ENCODE measurements around the gene APBA3. TPM values are rescaled to one million over a fixed set of nuclear protein-coding genes. Genes with fewer than 3 reads are reported as not detected.
"Not testable (repeated sequence)": the region's sequence is repeated elsewhere in the genome, so short reads cannot be mapped to it uniquely, and the experiment has no call there.

APBA3 gene
- polyA plus RNA-seq, 1 experiment = 12.4 TPM

DNA sequence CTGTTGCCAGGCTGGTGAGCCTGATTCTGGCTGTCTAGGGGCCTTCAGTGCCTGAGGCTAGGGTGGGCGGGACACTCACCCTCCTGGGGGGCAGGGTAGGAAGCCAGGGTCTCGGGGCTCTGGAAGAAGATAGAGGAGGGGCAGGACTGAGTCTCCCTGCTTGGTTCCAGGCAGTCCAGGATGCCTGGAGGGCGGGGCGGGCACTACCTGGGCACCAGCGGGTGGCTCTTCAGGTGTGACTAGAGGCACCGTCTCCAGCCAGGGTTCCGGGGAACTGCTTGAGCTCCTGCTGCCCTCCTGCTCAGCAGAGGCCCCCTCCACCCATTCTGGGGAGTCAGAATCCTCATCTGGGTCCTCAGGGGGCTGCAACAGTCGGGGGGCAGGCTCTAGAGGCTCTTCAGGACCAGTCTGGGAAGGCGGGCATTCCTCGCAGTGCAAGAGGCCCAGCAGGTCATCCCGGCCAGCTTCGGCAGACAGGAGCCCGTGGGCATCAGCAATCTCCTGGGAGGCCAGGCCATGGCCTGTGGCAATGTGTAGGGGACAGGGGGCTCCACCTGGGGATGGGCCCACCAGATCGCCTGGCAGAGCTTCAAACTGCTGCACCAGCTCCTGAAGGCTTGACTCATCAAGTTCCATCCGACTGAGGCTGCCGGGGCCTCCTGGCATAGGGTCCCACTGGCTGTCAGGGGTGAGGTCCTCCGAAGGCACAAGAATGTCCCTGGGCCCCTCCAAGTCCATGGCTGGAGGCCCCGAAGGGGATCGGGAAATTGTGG is 1.8 kb downstream of the APBA3 start:
- DNase-seq (ENCODE audit: low read depth) = no peak
- POLR2A ChIA-PET = no interaction called here
- H3K4me3 ChIP-seq (ENCODE audit: low read depth, low read length) = no peak overlapping the region
- TF ChIP-seq, protein P1, sequence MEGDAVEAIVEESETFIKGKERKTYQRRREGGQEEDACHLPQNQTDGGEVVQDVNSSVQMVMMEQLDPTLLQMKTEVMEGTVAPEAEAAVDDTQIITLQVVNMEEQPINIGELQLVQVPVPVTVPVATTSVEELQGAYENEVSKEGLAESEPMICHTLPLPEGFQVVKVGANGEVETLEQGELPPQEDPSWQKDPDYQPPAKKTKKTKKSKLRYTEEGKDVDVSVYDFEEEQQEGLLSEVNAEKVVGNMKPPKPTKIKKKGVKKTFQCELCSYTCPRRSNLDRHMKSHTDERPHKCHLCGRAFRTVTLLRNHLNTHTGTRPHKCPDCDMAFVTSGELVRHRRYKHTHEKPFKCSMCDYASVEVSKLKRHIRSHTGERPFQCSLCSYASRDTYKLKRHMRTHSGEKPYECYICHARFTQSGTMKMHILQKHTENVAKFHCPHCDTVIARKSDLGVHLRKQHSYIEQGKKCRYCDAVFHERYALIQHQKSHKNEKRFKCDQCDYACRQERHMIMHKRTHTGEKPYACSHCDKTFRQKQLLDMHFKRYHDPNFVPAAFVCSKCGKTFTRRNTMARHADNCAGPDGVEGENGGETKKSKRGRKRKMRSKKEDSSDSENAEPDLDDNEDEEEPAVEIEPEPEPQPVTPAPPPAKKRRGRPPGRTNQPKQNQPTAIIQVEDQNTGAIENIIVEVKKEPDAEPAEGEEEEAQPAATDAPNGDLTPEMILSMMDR (IDR thresholded peaks at IDR 0.05; ENCODE audit: insufficient read depth, low read depth, low read length) = no peak
- H3K36me3 ChIP-seq (ENCODE audit: control insufficient read depth, insufficient read depth, low read length) = peaks cover 6% of the 10 kb centered on the region
- CTCF ChIA-PET = interaction anchor here (1.5 kb wide), 1 partner anchor 41 kb away, joined by 3 read pairs; no protein-coding TSS in a partner anchor
- no peaks in the 10 kb centered on the region for H3K27me3 ChIP-seq (ENCODE audit: control insufficient read depth, insufficient read depth, low read length)

DNA sequence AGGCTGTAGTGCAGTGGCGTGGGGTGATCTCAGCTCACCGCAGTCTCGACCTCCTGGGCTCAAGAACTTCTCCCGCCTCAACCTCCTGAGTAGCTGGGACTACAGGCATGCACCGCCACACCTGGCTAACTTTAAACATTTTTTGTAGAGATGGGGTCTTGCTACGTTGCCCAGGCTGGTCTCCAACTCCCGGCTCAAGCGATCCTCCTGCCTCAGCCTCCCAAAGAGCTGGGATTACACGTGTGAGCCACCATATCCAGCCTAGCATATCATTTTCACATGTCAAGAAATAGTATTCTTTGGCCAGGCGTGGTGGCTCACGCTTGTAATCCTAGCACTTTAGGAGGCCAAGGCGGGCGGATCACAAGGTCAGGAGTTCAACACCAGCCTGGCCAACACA is 3.2 kb downstream of the APBA3 start:
- H3K36me3 ChIP-seq (ENCODE audit: control insufficient read depth, insufficient read depth, low read length); H3K4me3 ChIP-seq (ENCODE audit: low read depth, low read length); CTCF ChIA-PET; POLR2A ChIA-PET; DNase-seq (ENCODE audit: low read depth); H3K27me3 ChIP-seq (ENCODE audit: control insufficient read depth, insufficient read depth, low read length): not testable (repeated sequence)

DNA sequence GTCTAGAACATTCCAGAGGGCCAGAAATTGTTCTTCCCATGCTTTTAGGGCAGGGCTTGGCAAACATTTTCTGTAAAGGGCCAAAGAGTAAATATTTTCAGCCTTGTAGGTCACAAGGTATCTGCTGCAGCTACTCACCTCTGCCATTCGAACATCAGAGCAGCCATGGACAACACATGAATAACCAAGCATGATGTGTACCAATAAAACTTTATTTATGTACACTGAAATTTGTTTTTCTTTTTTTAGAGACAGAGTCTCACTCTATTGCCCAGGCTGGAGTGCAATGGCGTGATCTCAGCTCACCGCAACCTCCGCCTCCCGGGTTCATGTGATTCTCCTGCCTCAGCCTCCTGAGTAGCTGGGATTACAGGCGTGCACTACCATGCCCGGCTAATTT is 3.8 kb downstream of the APBA3 start:
- H3K36me3 ChIP-seq (ENCODE audit: control insufficient read depth, insufficient read depth, low read length); H3K27me3 ChIP-seq (ENCODE audit: control insufficient read depth, insufficient read depth, low read length); POLR2A ChIA-PET; DNase-seq (ENCODE audit: low read depth); H3K4me3 ChIP-seq (ENCODE audit: low read depth, low read length): not testable (repeated sequence)
- CTCF ChIA-PET = interaction anchor here (0.6 kb wide), 1 partner anchor 38 kb away, joined by 3 read pairs; no protein-coding TSS in a partner anchor

DNA sequence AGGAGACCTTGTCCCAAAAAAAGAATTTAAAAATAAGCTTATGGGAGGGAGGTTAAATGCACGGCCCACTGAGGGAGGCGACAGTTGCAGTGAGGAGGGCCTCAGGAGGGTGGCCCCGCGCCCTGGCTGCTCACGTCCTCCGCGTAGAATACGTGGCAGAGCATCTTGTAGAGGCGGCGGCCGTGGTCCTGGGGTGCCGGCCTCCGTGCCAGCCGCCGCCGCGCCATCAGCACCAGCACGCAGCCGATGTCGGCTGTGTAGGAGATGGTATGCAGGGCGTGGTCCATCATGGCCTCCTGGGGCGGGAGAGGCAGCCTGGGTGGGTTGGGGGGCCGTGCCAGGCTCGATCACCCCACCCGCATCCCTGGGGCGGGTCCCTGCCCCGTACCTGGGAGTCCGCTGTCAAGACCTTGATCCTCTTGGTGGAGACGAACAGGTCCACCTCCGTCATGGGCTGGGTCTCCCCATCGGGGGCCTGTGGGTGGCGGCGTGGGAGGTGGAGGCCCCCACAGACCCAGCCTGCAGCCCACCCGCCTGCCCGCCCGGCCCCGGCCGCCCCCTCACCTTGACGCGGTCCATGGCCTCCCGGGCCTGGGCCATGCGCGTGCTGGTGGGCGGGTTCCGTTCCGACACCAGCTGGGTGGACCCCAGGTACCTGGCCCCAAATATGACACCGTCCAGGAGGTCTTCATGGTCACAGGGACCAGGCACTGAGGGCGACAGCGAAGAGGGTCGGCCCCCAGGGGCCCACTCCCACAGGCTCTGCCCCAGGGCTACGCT is 7.7 kb downstream of the APBA3 start:
- H3K36me3 ChIP-seq (ENCODE audit: control insufficient read depth, insufficient read depth, low read length) = peaks cover 7% of the 10 kb centered on the region
- H3K27me3 ChIP-seq (ENCODE audit: control insufficient read depth, insufficient read depth, low read length) = no peaks in the 10 kb centered on the region
- H3K4me3 ChIP-seq (ENCODE audit: low read depth, low read length) = no peak overlapping the region
- ChIA-PET POLR2A (no interaction called here), CTCF (no interaction called here)
- TF ChIP-seq, protein P1 (IDR thresholded peaks at IDR 0.05; ENCODE audit: insufficient read depth, low read depth, low read length) = no peak
- DNase-seq (ENCODE audit: low read depth) = no peak

DNA sequence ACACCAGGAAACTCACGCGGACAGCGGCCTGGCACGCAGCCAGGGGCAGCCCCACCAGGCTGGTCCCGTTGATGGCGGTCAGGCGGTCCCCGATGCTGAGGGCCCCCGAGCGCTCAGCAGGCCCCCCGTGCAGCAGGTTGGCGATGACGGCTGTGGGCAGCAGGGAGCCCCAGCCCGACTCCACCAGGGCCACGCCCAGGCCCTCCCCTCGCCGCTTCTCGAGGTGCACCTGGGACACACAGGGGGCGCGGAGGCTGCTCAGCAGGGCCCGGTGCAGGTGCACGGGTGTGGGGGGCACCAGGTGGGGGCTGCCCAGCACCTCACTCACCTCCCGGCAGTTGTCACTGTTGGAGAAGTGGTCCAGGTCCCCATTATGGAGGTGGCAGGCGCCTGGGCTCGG is 9.0 kb downstream of the APBA3 start:
- Histone ChIP-seq H3K27me3 (ENCODE audit: control insufficient read depth, insufficient read depth, low read length) (no peaks in the 10 kb centered on the region), H3K36me3 (ENCODE audit: control insufficient read depth, insufficient read depth, low read length) (peaks cover 5% of the 10 kb centered on the region; the same call in 1 of the 2 replicates), H3K4me3 (ENCODE audit: low read depth, low read length) (no peak overlapping the region)
- ChIA-PET POLR2A (interaction anchor here (1.4 kb wide), 1 partner anchor 10 kb away, joined by 3 read pairs; the partner anchor contains the start of gene MRPL54), CTCF (interaction anchor here (1.2 kb wide), 1 partner anchor 8 kb away, joined by 3 read pairs; no protein-coding TSS in a partner anchor)
- no peak for DNase-seq (ENCODE audit: low read depth)
- TF ChIP-seq, protein P1 (IDR thresholded peaks at IDR 0.05; ENCODE audit: insufficient read depth, low read depth, low read length) = no peak

DNA sequence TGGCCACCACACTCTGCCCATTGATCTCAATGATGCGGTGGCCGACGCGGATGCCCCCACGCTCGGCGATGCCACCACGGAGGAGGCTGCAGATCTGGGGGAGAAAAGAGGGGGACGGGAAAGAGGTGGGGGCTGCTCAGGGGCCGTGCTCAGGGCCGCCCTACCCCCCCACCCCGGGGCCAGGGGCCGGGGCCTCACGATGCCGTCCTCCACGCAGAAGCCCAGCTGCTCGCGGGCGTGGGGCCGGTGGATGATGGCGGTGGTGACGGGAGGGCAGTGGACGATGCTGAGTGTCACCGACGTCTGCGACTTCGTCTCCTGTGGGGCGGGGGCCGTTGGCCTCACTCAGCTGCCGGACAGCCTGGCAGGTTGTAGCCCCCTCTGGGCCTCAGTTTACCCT is 10.3 kb downstream of the APBA3 start:
- ChIA-PET CTCF (interaction anchor here (1.2 kb wide), 1 partner anchor 10 kb away, joined by 3 read pairs; no protein-coding TSS in a partner anchor), POLR2A (interaction anchor here (0.5 kb wide), 1 partner anchor 330 kb away, joined by 3 read pairs; no protein-coding TSS in a partner anchor)
- Histone ChIP-seq H3K4me3 (ENCODE audit: low read depth, low read length) (no peak overlapping the region), H3K27me3 (ENCODE audit: control insufficient read depth, insufficient read depth, low read length) (no peaks in the 10 kb centered on the region), H3K36me3 (ENCODE audit: control insufficient read depth, insufficient read depth, low read length) (peaks cover 5% of the 10 kb centered on the region; the same call in 1 of the 2 replicates)
- TF ChIP-seq, protein P1 (IDR thresholded peaks at IDR 0.05; ENCODE audit: insufficient read depth, low read depth, low read length) = no peak
- DNase-seq (ENCODE audit: low read depth) = no peak
